B cell (primary cell): ENCODE results near the gene GLP2R. TPM values are rescaled to one million over a fixed set of nuclear protein-coding genes. Genes with fewer than 3 reads are reported as not detected.

Source experiments
- ATAC-seq: fragments of 200-7000 bp; cut with Tn5 transposase; one replicate; pipeline ENCODE4 v1.10.0; 2021; ENCODE audit warnings: low read depth, mild to moderate bottlenecking, moderate number of reproducible peaks, moderate library complexity
- CTCF ChIA-PET: fragments of 350-600 bp; sonication (Branson Sonifier 250); formaldehyde crosslinking; loops from one replicate; lab custom pipeline; 2021; ENCODE audit warnings: antibody characterized with exemption, inconsistent platforms; lab: Charles Lee
- POLR2A ChIA-PET: fragments of 350-600 bp; sonication (Branson Sonifier 250); formaldehyde crosslinking; loops from one replicate; lab custom pipeline; 2021; ENCODE audit warnings: antibody characterized with exemption; lab: Charles Lee
- DNase-seq: peaks from one replicate; pipeline ENCODE4 v3.0.0; 2013
- H2AFZ ChIP-seq: 2 replicates; pipeline ENCODE4 v1.6.1; 2012; ENCODE audit warnings: mild to moderate bottlenecking, low read depth, low read length; ENCODE audit not compliant: insufficient read depth, poor library complexity, severe bottlenecking
- H3K27ac ChIP-seq, 2 donors: 1 replicate in 1 of 2; 2 replicates in 1 of 2; pipeline ENCODE4 v1.5.1; 2012 to 2013; ENCODE audit warnings: low read length in 2 of 2, mild to moderate bottlenecking in 2 of 2, moderate library complexity in 1 of 2
- H3K27me3 ChIP-seq, 4 experiments: fragments of 200-600 bp in 1 of 4; sonication (generic) in 1 of 4; replicated peaks in 1 of 4; 1 replicate in 2 of 4; 2 replicates in 2 of 4; pipeline versions ENCODE4 v1.6.1 to v1.7.0; 2013 to 2016; ENCODE audit warnings: low read length in 3 of 4, mild to moderate bottlenecking in 2 of 4, mixed read lengths in 1 of 4, moderate library complexity in 1 of 4; ENCODE audit not compliant: insufficient read depth in 4 of 4, control insufficient read depth in 3 of 4; ENCODE audit errors: control extremely low read depth in 1 of 4
- H3K36me3 ChIP-seq, 2 experiments: replicated peaks in 1 of 2; 1 replicate in 1 of 2; 2 replicates in 1 of 2; pipeline versions ENCODE4 v1.6.1 to v1.7.1; 2013; ENCODE audit warnings: low read length in 1 of 2; ENCODE audit not compliant: insufficient read depth in 2 of 2, control insufficient read depth in 1 of 2; ENCODE audit errors: control extremely low read depth in 1 of 2, extremely low read depth in 1 of 2
- H3K4me1 ChIP-seq, 2 donors: fragments of 200-600 bp in 1 of 2; sonication (generic) in 1 of 2; 1 replicate in 1 of 2; 2 replicates in 1 of 2; pipeline versions ENCODE4 v1.5.1 to v1.6.1; 2013 to 2017; ENCODE audit warnings: low read length in 2 of 2; ENCODE audit not compliant: control insufficient read depth in 2 of 2, insufficient read depth in 2 of 2
- H3K4me2 ChIP-seq: replicated peaks from 2 replicates; pipeline ENCODE3; 2012; ENCODE audit warnings: mild to moderate bottlenecking, low read depth, low read length; ENCODE audit not compliant: poor library complexity, severe bottlenecking
- H3K4me3 ChIP-seq, 5 experiments: fragments of 200-600 bp in 1 of 5; sonication (generic) in 1 of 5; 1 replicate in 3 of 5; 2 replicates in 2 of 5; pipeline versions ENCODE4 v1.5.1 to v1.7.0; 2011 to 2016; ENCODE audit warnings: low read length in 4 of 5, mild to moderate bottlenecking in 4 of 5, low read depth in 2 of 5, control low read depth in 1 of 5, moderate library complexity in 1 of 5; ENCODE audit not compliant: insufficient read depth in 1 of 5; ENCODE audit errors: control extremely low read depth in 1 of 5, extremely low read depth in 1 of 5
- H3K79me2 ChIP-seq: fragments of 200-600 bp; sonication (generic); one replicate; pipeline ENCODE4 v1.6.0; 2016; ENCODE audit warnings: low read length; ENCODE audit not compliant: control insufficient read depth, insufficient read depth
- H3K9ac ChIP-seq: fragments of 200-600 bp; sonication (generic); 2 replicates; pipeline ENCODE4 v1.6.1; 2017; ENCODE audit warnings: mild to moderate bottlenecking, low read length, moderate library complexity
- H3K9me3 ChIP-seq, 3 donors: one replicate each; pipeline versions ENCODE4 v1.6.1 to v1.7.1; 2013; ENCODE audit warnings: low read length in 2 of 3; ENCODE audit not compliant: control insufficient read depth in 2 of 3, insufficient read depth in 1 of 3; ENCODE audit errors: control extremely low read depth in 1 of 3
- H4K20me1 ChIP-seq: 2 replicates; pipeline ENCODE4 v1.6.0; 2012; ENCODE audit warnings: mild to moderate bottlenecking, low read length; ENCODE audit not compliant: insufficient read depth, control insufficient read depth, poor library complexity, severe bottlenecking
- H3K27ac Mint-ChIP-seq: one replicate; pipeline ENCODE4 v1.8.0; 2021; ENCODE audit warnings: mixed read lengths
- H3K27me3 Mint-ChIP-seq: one replicate; pipeline ENCODE4 v1.8.0; 2021; ENCODE audit warnings: mixed read lengths
- H3K4me1 Mint-ChIP-seq: one replicate; pipeline ENCODE4 v1.8.0; 2021; ENCODE audit warnings: mixed read lengths
- H3K4me3 Mint-ChIP-seq: one replicate; pipeline ENCODE4 v1.8.0; 2021; ENCODE audit warnings: mixed read lengths
- H3K9me3 Mint-ChIP-seq: one replicate; pipeline ENCODE4 v1.8.0; 2022; ENCODE audit warnings: mixed read lengths; ENCODE audit not compliant: insufficient read depth
- EZH2 ChIP-seq: IDR thresholded peaks from 2 replicates; pipeline ENCODE4 v1.6.1; 2012; ENCODE audit warnings: borderline replicate concordance, low read depth, mild to moderate bottlenecking, moderate library complexity, low read length; ENCODE audit not compliant: insufficient read depth, poor library complexity, severe bottlenecking
- WGBS: methylation state at CpG from one replicate; pipeline ENCODE4 v1.1.5; 2013; ENCODE audit warnings: missing lambda C conversion rate; ENCODE audit not compliant: insufficient coverage; 5-methylcytosine and 5-hydroxymethylcytosine counted together
- intact Hi-C: fragments of 100-400 bp; cut with micrococcal nuclease; formaldehyde crosslinking; loops from one replicate; pipeline ENCODE4 v1.10.0; 2022
- polyA plus RNA-seq: library from polyadenylated mRNA; depleted of rRNA; stranded (reverse); fragments of >200 nt; gene quantifications from 2 replicates; pipeline ENCODE4 v1.2.3, GENCODE V29; 2012
- total RNA-seq, 2 donors: library from RNA; stranded (reverse); fragments of 120-200 nt in 1 of 2; gene quantifications; 1 replicate in 1 of 2; 2 replicates in 1 of 2; pipeline versions ENCODE4 v1.2.3 to v1.2.4, GENCODE V29; 2013 to 2022
- TF ChIP-seq, protein P1 (sequence below): fragments of 200-600 bp; IDR thresholded peaks from one replicate; pipeline ENCODE4 v1.8.0; 2022; ENCODE audit warnings: antibody characterized with exemption, mild to moderate bottlenecking

Gene GLP2R
- total and polyA plus RNA-seq, 2 donors (not counting 1 experiment from before 2014, with no cell fraction given) = not detected

DNA sequence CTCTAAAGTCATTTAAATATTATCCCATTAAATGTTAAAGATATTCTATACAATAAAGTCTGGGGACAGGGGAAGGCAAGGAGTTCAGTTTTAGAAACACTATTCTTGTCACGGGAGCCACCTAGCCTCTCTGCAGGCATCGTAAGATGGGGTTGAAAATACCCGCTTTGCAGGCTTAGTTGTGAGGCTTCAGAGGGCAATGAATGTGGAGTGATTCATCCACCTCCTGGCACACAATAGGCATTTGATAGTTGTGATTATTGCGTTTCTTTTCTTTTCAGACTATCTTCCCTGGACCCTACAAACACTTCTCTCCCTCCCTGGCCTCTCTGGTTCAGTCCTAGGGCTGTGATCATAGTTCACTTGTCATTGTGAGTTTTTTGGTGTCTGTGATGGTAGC lies 19.6 kb downstream of the GLP2R start:
- Histone ChIP-seq H3K9me3 (peaks cover 0 to 5% (median 0%) of the 10 kb centered on the region in 3 donors), H3K36me3 (no peaks in the 10 kb centered on the region), H2AFZ (no peak overlapping the region), H3K27me3 (no peaks in the 10 kb centered on the region), H3K4me3 (no peak overlapping the region), H3K4me1 (no peaks in the 10 kb centered on the region), H3K79me2 (no peaks in the 10 kb centered on the region), H3K4me2 (no peak overlapping the region), H3K27ac (no peak overlapping the region), H4K20me1 (no peaks in the 10 kb centered on the region), H3K9ac (no peak overlapping the region)
- intact Hi-C loops = no loop called here
- ATAC-seq (no peak), DNase-seq (no peak)
- Mint-ChIP-seq H3K4me3 (no peak overlapping the region), H3K4me1 (no peaks in the 10 kb centered on the region), H3K9me3 (no peaks in the 10 kb centered on the region), H3K27ac (no peak overlapping the region), H3K27me3 (peaks cover 10% of the 10 kb centered on the region)
- TF ChIP-seq EZH2 = no peak
- TF ChIP-seq, protein P1, sequence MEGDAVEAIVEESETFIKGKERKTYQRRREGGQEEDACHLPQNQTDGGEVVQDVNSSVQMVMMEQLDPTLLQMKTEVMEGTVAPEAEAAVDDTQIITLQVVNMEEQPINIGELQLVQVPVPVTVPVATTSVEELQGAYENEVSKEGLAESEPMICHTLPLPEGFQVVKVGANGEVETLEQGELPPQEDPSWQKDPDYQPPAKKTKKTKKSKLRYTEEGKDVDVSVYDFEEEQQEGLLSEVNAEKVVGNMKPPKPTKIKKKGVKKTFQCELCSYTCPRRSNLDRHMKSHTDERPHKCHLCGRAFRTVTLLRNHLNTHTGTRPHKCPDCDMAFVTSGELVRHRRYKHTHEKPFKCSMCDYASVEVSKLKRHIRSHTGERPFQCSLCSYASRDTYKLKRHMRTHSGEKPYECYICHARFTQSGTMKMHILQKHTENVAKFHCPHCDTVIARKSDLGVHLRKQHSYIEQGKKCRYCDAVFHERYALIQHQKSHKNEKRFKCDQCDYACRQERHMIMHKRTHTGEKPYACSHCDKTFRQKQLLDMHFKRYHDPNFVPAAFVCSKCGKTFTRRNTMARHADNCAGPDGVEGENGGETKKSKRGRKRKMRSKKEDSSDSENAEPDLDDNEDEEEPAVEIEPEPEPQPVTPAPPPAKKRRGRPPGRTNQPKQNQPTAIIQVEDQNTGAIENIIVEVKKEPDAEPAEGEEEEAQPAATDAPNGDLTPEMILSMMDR = no peak
- ChIA-PET CTCF (no interaction called here), POLR2A (no interaction called here)
- 96% methylated on average over 3 of the region's 4 CpGs for WGBS

GRCh38 chr17:9850151-9850550 lies 24.4 kb downstream of the GLP2R start:
- intact Hi-C loops = no loop called here
- H3K4me3 ChIP-seq = no peak overlapping the region
- no peak overlapping the region for H3K27ac ChIP-seq
- H3K9me3 ChIP-seq = peaks cover 0 to 5% (median 0%) of the 10 kb centered on the region in 3 donors
- H2AFZ ChIP-seq = no peak overlapping the region
- Mint-ChIP-seq H3K4me1 (no peaks in the 10 kb centered on the region), H3K4me3 (no peak overlapping the region), H3K27me3 (peaks cover 6% of the 10 kb centered on the region), H3K27ac (no peak overlapping the region), H3K9me3 (no peaks in the 10 kb centered on the region)
- CTCF ChIA-PET = no interaction called here
- no peak overlapping the region for H3K9ac ChIP-seq
- ATAC-seq = no peak
- H3K36me3 ChIP-seq = no peaks in the 10 kb centered on the region
- H3K27me3 ChIP-seq = no peaks in the 10 kb centered on the region
- WGBS = 84% methylated on average over 4 of the region's 5 CpGs
- DNase-seq = no peak
- no peaks in the 10 kb centered on the region for H3K79me2 ChIP-seq
- POLR2A ChIA-PET = interaction anchor here (0.5 kb wide), 1 partner anchor 10 kb away, joined by 7 read pairs; no protein-coding TSS in a partner anchor
- no peaks in the 10 kb centered on the region for H3K4me1 ChIP-seq
- no peak overlapping the region for H3K4me2 ChIP-seq
- no peaks in the 10 kb centered on the region for H4K20me1 ChIP-seq
- no peak for TF ChIP-seq EZH2
- TF ChIP-seq, protein P1 = no peak
